ENCODE results near the gene HBG1. TPM values are rescaled to one million over a fixed set of nuclear protein-coding genes. Genes with fewer than 3 reads are reported as not detected.

HBG1 gene
- total and polyA plus RNA-seq, 10 of the 15 experiments (the other 5 are each of a cell fraction or from before 2014, with no cell fraction given), result 0.84 to 2.3 (median 1.9) TPM; not detected in 5

DNA sequence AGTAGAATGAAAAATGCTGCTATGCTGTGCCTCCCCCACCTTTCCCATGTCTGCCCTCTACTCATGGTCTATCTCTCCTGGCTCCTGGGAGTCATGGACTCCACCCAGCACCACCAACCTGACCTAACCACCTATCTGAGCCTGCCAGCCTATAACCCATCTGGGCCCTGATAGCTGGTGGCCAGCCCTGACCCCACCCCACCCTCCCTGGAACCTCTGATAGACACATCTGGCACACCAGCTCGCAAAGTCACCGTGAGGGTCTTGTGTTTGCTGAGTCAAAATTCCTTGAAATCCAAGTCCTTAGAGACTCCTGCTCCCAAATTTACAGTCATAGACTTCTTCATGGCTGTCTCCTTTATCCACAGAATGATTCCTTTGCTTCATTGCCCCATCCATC, 35.0 kb upstream of the HBG1 start:
- no peaks in the 10 kb centered on the region for H3K9me3 ChIP-seq (replicated peaks; ENCODE audit: control insufficient read depth, insufficient read depth, low read length)
- no TSS peak for BruUV-seq (replicated peaks)
- TF ChIP-seq SMARCA5 (IDR thresholded peaks at IDR 0.05) (no peak), PAX5 (IDR thresholded peaks at IDR 0.05; ENCODE audit: borderline replicate concordance, low read depth, low read length) (no peak), EGR1 (IDR thresholded peaks at IDR 0.05; ENCODE audit: borderline replicate concordance in 1 of 2, low read depth in 2 of 2, low read length in 2 of 2) (no peak), NR2C1 (IDR thresholded peaks at IDR 0.05) (no peak), CHD4 (IDR thresholded peaks at IDR 0.05) (no peak), TARDBP (IDR thresholded peaks at IDR 0.05; ENCODE audit: borderline replicate concordance) (no peak), TBL1XR1 (IDR thresholded peaks at IDR 0.05; ENCODE audit: low read depth, low read length) (no peak), CBFB (IDR thresholded peaks at IDR 0.05; ENCODE audit: low read depth) (no peak), CREB1 (IDR thresholded peaks at IDR 0.05; ENCODE audit: low read depth) (no peak), RAD21 (IDR thresholded peaks at IDR 0.05; ENCODE audit: insufficient read depth, low read depth, low read length) (no peak), NFYA (IDR thresholded peaks at IDR 0.05; ENCODE audit: borderline replicate concordance, low read depth, low read length) (no peak), STAT1 (conservative IDR thresholded peaks at IDR 0.05) (no peak), PRDM15 (CRISPR knock-in tag; IDR thresholded peaks at IDR 0.05) (no peak), ZNF274 (IDR thresholded peaks at IDR 0.05; ENCODE audit: insufficient read depth, insufficient read length) (no peak), CBX3 (IDR thresholded peaks at IDR 0.05; ENCODE audit: borderline replicate concordance, low read depth) (no peak)
- TF ChIP-seq, protein P1, sequence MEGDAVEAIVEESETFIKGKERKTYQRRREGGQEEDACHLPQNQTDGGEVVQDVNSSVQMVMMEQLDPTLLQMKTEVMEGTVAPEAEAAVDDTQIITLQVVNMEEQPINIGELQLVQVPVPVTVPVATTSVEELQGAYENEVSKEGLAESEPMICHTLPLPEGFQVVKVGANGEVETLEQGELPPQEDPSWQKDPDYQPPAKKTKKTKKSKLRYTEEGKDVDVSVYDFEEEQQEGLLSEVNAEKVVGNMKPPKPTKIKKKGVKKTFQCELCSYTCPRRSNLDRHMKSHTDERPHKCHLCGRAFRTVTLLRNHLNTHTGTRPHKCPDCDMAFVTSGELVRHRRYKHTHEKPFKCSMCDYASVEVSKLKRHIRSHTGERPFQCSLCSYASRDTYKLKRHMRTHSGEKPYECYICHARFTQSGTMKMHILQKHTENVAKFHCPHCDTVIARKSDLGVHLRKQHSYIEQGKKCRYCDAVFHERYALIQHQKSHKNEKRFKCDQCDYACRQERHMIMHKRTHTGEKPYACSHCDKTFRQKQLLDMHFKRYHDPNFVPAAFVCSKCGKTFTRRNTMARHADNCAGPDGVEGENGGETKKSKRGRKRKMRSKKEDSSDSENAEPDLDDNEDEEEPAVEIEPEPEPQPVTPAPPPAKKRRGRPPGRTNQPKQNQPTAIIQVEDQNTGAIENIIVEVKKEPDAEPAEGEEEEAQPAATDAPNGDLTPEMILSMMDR (IDR thresholded peaks at IDR 0.05 in 2 of 3, conservative IDR thresholded peaks at IDR 0.05 in 1 of 3; ENCODE audit: control insufficient read depth in 2 of 3, extremely low read depth in 1 of 3, insufficient read depth in 1 of 3, low read depth in 3 of 3, low read length in 3 of 3), result no peak
- TF ChIP-seq, protein P2, sequence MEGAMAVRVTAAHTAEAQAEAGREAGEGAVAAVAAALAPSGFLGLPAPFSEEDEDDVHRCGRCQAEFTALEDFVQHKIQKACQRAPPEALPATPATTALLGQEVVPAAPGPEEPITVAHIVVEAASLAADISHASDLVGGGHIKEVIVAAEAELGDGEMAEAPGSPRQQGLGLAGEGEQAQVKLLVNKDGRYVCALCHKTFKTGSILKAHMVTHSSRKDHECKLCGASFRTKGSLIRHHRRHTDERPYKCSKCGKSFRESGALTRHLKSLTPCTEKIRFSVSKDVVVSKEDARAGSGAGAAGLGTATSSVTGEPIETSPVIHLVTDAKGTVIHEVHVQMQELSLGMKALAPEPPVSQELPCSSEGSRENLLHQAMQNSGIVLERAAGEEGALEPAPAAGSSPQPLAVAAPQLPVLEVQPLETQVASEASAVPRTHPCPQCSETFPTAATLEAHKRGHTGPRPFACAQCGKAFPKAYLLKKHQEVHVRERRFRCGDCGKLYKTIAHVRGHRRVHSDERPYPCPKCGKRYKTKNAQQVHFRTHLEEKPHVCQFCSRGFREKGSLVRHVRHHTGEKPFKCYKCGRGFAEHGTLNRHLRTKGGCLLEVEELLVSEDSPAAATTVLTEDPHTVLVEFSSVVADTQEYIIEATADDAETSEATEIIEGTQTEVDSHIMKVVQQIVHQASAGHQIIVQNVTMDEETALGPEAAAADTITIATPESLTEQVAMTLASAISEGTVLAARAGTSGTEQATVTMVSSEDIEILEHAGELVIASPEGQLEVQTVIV (IDR thresholded peaks at IDR 0.05; ENCODE audit: borderline replicate concordance, partially characterized antibody), result no peak

More for the DNA sequence above, 35.0 kb upstream of the HBG1 start:
- no peak for ATAC-seq
- H3K27ac ChIP-seq (ENCODE audit: control insufficient read depth, insufficient read depth), result no peak overlapping the region
- CTCF ChIA-PET, result interaction anchor here (1.1 kb wide), 1 partner anchor 15 kb away, joined by 3 read pairs; no protein-coding TSS in a partner anchor
- POLR2A ChIA-PET, result no interaction called here
- no peaks in the 10 kb centered on the region for H3K27me3 ChIP-seq (replicated peaks in 1 of 2; ENCODE audit: control insufficient read depth in 2 of 2, insufficient read depth in 2 of 2, low read length in 1 of 2)
- H3K4me1 ChIP-seq (ENCODE audit: control insufficient read depth, insufficient read depth, low read length), result no peaks in the 10 kb centered on the region
- no peak overlapping the region for H3K4me2 ChIP-seq (ENCODE audit: control insufficient read depth, insufficient read depth)
- H3K4me3 ChIP-seq, result no peak overlapping the region
- in situ Hi-C loops (cut with MboI) (no loop called here), intact Hi-C loops (cut with micrococcal nuclease; ENCODE audit: unreplicated experiment) (no loop called here)
- no peaks in the 10 kb centered on the region for H3K36me3 ChIP-seq (ENCODE audit: control insufficient read depth in 2 of 2, insufficient read depth in 2 of 2, low read length in 1 of 2)
- WGBS (ENCODE audit: insufficient coverage, insufficient replicate concordance, low lambda C conversion rate, missing lambda C conversion rate), result 83% methylated on average over 2 of the region's 2 CpGs
- H3K79me2 ChIP-seq (ENCODE audit: control insufficient read depth, insufficient read depth, low read length), result no peaks in the 10 kb centered on the region
- SMC1A ChIA-PET (ENCODE audit: uncharacterized antibody, unreplicated experiment), result no interaction called here
- no peak for FAIRE-seq
- no peaks in the 10 kb centered on the region for H4K20me1 ChIP-seq (ENCODE audit: control insufficient read depth, insufficient read depth)
- no peak overlapping the region for H2AFZ ChIP-seq (ENCODE audit: control insufficient read depth, low read depth, low read length)
- RAD21 ChIA-PET (ENCODE audit: unreplicated experiment), result no interaction called here
- DNase-seq (ENCODE audit: low read depth, low spot score), result no peak
- no peak overlapping the region for H3K9ac ChIP-seq (ENCODE audit: control insufficient read depth, insufficient read depth, low read length)

All from GM12878 (cell line).